Gastroesophageal sphincter (tissue), 3 donors: ENCODE data around the gene ELOVL5.
"Not testable (repeated sequence)": the region's sequence is repeated elsewhere in the genome, so short reads cannot be mapped to it uniquely, and the experiment has no call there.

Experiments used
- CTCF ChIP-seq, 4 experiments: fragments of 200-600 bp in 2 of 4; fragments of 450-650 bp in 2 of 4; sonication (generic) in 1 of 4; IDR thresholded peaks; one replicate each; pipeline ENCODE4 v1.5.1; 2017 to 2019; ENCODE audit warnings: antibody characterized with exemption in 4 of 4, mild to moderate bottlenecking in 2 of 4, moderate library complexity in 2 of 4
- EP300 ChIP-seq: sonication (generic); formaldehyde crosslinking; IDR thresholded peaks from one replicate; pipeline ENCODE4 v1.6.1; 2017; ENCODE audit warnings: antibody characterized with exemption, mild to moderate bottlenecking
- POLR2A ChIP-seq, 2 donors: fragments of 450-650 bp; IDR thresholded peaks; one replicate each; pipeline ENCODE4 v1.6.1; 2017; ENCODE audit warnings: antibody characterized with exemption in 2 of 2, mild to moderate bottlenecking in 2 of 2, moderate library complexity in 1 of 2
- POLR2AphosphoS5 ChIP-seq: sonication (generic); formaldehyde crosslinking; IDR thresholded peaks from one replicate; pipeline ENCODE4 v1.6.1; 2017; ENCODE audit warnings: antibody characterized with exemption

GRCh38 chr6:53317299-53317698 lies 31.5 kb downstream of the ELOVL5 start:
- TF ChIP-seq POLR2A (IDR thresholded peaks at IDR 0.05); POLR2AphosphoS5; CTCF (IDR thresholded peaks at IDR 0.05); EP300: not testable (repeated sequence)
